ENCODE results near the gene LRRC74B. TPM values are rescaled to one million over a fixed set of nuclear protein-coding genes. Genes with fewer than 3 reads are reported as not detected.
"Not testable (repeated sequence)": the region's sequence is repeated elsewhere in the genome, so short reads cannot be mapped to it uniquely, and the experiment has no call there.

LRRC74B gene
- total and polyA plus RNA-seq, 2 experiments from 2014 or later: not detected

DNA sequence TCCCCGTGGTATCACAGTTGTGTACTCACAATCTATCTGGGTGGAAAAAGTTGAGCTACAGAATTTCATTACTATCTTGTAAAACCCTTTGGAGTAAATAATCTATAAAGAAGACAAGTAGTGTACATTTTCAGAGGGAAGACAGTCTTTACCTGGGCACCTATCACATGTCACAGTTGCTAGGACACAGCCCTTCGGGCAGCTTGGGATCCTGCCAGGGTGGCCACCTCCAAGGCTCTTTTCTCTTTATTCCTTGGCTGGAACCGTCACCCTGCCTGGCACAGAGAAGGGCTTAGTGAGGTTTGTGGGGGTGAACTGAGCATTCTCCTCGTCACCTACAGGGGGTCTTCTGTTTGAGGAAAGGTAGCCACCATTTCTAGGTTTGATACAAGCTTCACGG is 23.6 kb downstream of the LRRC74B start:
- TF ChIP-seq STAT1 (IDR thresholded peaks at IDR 0.05; ENCODE audit: unreplicated experiment) (no peak), EZH2phosphoT487 (IDR thresholded peaks at IDR 0.05; ENCODE audit: unreplicated experiment) (no peak), ZNF114 (CRISPR knock-in tag; IDR thresholded peaks at IDR 0.05) (no peak), EZH2 (IDR thresholded peaks at IDR 0.05; ENCODE audit: low read depth, unreplicated experiment) (no peak)
- TF ChIP-seq, protein P1, sequence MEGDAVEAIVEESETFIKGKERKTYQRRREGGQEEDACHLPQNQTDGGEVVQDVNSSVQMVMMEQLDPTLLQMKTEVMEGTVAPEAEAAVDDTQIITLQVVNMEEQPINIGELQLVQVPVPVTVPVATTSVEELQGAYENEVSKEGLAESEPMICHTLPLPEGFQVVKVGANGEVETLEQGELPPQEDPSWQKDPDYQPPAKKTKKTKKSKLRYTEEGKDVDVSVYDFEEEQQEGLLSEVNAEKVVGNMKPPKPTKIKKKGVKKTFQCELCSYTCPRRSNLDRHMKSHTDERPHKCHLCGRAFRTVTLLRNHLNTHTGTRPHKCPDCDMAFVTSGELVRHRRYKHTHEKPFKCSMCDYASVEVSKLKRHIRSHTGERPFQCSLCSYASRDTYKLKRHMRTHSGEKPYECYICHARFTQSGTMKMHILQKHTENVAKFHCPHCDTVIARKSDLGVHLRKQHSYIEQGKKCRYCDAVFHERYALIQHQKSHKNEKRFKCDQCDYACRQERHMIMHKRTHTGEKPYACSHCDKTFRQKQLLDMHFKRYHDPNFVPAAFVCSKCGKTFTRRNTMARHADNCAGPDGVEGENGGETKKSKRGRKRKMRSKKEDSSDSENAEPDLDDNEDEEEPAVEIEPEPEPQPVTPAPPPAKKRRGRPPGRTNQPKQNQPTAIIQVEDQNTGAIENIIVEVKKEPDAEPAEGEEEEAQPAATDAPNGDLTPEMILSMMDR (conservative IDR thresholded peaks at IDR 0.05; ENCODE audit: low read depth in 2 of 2): no peak
- TF ChIP-seq, protein P2, sequence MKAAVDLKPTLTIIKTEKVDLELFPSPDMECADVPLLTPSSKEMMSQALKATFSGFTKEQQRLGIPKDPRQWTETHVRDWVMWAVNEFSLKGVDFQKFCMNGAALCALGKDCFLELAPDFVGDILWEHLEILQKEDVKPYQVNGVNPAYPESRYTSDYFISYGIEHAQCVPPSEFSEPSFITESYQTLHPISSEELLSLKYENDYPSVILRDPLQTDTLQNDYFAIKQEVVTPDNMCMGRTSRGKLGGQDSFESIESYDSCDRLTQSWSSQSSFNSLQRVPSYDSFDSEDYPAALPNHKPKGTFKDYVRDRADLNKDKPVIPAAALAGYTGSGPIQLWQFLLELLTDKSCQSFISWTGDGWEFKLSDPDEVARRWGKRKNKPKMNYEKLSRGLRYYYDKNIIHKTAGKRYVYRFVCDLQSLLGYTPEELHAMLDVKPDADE (IDR thresholded peaks at IDR 0.05): no peak
- no peak for DNase-seq (ENCODE audit: low spot score)

DNA sequence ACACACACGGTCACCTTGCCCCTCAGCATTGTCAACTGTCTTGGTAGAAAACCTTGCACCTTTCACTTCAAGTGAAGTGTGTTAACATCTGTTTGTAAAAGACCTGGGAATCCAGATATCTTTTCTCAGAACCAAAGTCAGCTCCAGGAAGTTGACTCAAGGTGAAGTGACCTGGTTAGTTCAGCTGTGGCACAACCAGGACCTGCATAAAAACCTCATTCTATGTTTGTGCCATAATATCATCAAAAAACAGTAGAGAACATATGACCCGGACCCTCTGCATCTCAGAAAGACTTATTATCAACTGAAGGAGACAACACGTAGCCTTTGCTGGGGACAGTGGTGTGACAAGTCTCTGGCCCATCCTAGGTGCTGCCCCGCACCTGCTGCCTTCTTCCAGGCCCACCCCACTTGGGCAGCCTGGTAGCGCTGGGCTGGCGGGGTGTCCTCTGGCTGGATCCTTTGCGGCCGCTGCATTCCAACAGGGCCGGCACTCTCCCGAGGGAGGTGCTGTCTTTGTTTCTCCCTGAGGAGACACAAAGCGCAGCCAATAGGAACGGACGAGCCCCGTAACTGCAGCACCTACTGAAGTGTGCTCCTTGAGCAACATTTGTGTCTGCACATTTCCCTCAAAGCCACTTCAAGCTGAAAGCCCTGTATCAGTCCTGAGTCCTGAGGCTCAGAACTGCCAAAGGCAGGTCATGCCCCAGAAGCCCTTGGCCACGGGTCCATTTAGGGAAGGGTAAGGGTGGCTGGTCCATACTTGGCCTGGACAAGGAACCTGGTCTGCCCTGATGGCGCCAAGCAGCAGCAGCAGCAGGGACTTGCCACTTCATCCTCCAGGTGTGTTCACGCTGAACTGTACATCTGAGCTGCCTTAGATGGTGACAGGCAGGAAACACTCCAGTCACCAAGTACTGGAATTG is 25.2 kb downstream of the LRRC74B start:
- Mint-ChIP-seq H3K27me3 (ENCODE audit: insufficient read depth, low read depth, poor library complexity) (peaks cover 3% of the 10 kb centered on the region), H3K4me3 (no peak overlapping the region)
- DNase-seq (ENCODE audit: low spot score): no peak

More for the DNA sequence above, 23.6 kb downstream of the LRRC74B start:
- H3K4me2 ChIP-seq: no peak overlapping the region
- H3F3A ChIP-seq (replicated peaks; ENCODE audit: low read depth): no peaks in the 10 kb centered on the region
- no peak overlapping the region for H2AFZ ChIP-seq
- no peaks in the 10 kb centered on the region for H3K9me2 ChIP-seq (ENCODE audit: insufficient read depth)
- no peaks in the 10 kb centered on the region for H3K36me3 ChIP-seq (ENCODE audit: insufficient read depth)
- no peak overlapping the region for H3K27ac Mint-ChIP-seq
- H3K27me3 Mint-ChIP-seq (ENCODE audit: insufficient read depth, low read depth, poor library complexity): peaks cover 3% of the 10 kb centered on the region
- no peaks in the 10 kb centered on the region for H3K4me1 Mint-ChIP-seq
- H3K4me1 ChIP-seq (ENCODE audit: insufficient read depth): no peaks in the 10 kb centered on the region
- H3K4me3 ChIP-seq: no peak overlapping the region
- H3K9me3 Mint-ChIP-seq: peaks cover 2% of the 10 kb centered on the region; the same call in 1 of the 3 replicates
- ATAC-seq: no peak
- no peaks in the 10 kb centered on the region for H4K20me1 ChIP-seq (replicated peaks; ENCODE audit: insufficient read depth)
- no peak overlapping the region for H3K4me3 Mint-ChIP-seq
- H3K27ac ChIP-seq (ENCODE audit: low read depth): no peak overlapping the region
- H3K27me3 ChIP-seq (ENCODE audit: insufficient read depth): no peaks in the 10 kb centered on the region
- no peaks in the 10 kb centered on the region for H3K79me2 ChIP-seq (replicated peaks; ENCODE audit: insufficient read depth)
- no peaks in the 10 kb centered on the region; the same call in 2 of the 3 replicates for H3K36me3 Mint-ChIP-seq (ENCODE audit: low read depth)

DNA sequence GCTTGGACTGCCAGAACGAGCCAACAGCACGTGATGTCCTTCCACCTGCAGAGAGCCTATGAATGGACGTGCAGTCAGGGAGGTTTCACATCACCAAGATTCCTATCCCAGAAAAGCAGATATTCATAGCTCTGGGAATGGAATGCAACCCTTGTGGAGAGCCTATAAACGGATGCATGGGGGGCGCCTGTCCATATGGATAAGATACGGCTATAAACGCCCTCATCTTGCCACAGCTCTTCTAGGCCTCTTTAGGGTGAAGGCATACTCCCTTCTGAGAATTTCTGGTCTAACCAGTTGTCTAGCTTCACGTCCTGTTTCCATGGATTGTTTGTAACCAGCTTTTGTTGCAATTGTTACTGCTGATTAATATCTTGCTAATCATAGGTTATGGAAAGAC is 26.1 kb downstream of the LRRC74B start:
- not testable (repeated sequence) for H3K4me2 ChIP-seq; H3K4me3 Mint-ChIP-seq; H3K4me1 Mint-ChIP-seq; H3K27ac Mint-ChIP-seq; ATAC-seq; H3K36me3 ChIP-seq (ENCODE audit: insufficient read depth); H3K27me3 ChIP-seq (ENCODE audit: insufficient read depth); H3K36me3 Mint-ChIP-seq (ENCODE audit: low read depth); H3F3A ChIP-seq (replicated peaks; ENCODE audit: low read depth); H3K4me1 ChIP-seq (ENCODE audit: insufficient read depth); H2AFZ ChIP-seq; H3K27me3 Mint-ChIP-seq (ENCODE audit: insufficient read depth, low read depth, poor library complexity); H3K9me3 Mint-ChIP-seq; H4K20me1 ChIP-seq (replicated peaks; ENCODE audit: insufficient read depth); DNase-seq (ENCODE audit: low spot score); H3K9me2 ChIP-seq (ENCODE audit: insufficient read depth); H3K79me2 ChIP-seq (replicated peaks; ENCODE audit: insufficient read depth); H3K27ac ChIP-seq (ENCODE audit: low read depth); H3K4me3 ChIP-seq

More for the DNA sequence above, 25.2 kb downstream of the LRRC74B start:
- Histone ChIP-seq H3K27ac (ENCODE audit: low read depth) (no peak overlapping the region), H4K20me1 (replicated peaks; ENCODE audit: insufficient read depth) (no peaks in the 10 kb centered on the region), H3K9me2 (ENCODE audit: insufficient read depth) (no peaks in the 10 kb centered on the region), H2AFZ (no peak overlapping the region), H3K4me2 (no peak overlapping the region), H3F3A (replicated peaks; ENCODE audit: low read depth) (no peaks in the 10 kb centered on the region), H3K79me2 (replicated peaks; ENCODE audit: insufficient read depth) (no peaks in the 10 kb centered on the region), H3K36me3 (ENCODE audit: insufficient read depth) (no peaks in the 10 kb centered on the region), H3K4me3 (no peak overlapping the region), H3K27me3 (ENCODE audit: insufficient read depth) (no peaks in the 10 kb centered on the region), H3K4me1 (ENCODE audit: insufficient read depth) (no peaks in the 10 kb centered on the region)
- ATAC-seq: peak; percentile 52
- no peak overlapping the region for H3K27ac Mint-ChIP-seq
- no peak for TF ChIP-seq ZNF114 (CRISPR knock-in tag; IDR thresholded peaks at IDR 0.05)
- H3K9me3 Mint-ChIP-seq: peaks cover 2% of the 10 kb centered on the region; the same call in 1 of the 3 replicates
- no peaks in the 10 kb centered on the region; the same call in 2 of the 3 replicates for H3K36me3 Mint-ChIP-seq (ENCODE audit: low read depth)
- H3K4me1 Mint-ChIP-seq: no peaks in the 10 kb centered on the region
